SU-DHL-6 (cell line): ENCODE results near the gene RASA3.

Source experiments
- H2AFZ ChIP-seq: fragments of 200-600 bp; sonication (generic); 2 replicates; pipeline ENCODE4 v1.6.1; 2014; ENCODE audit warnings: low read depth, mild to moderate bottlenecking, moderate library complexity, mixed read lengths, antibody characterized with exemption, low read length; ENCODE audit not compliant: severe bottlenecking
- H3F3A ChIP-seq: fragments of 200-600 bp; shearing (Covaris generic); 2 replicates; pipeline ENCODE4 v1.6.0; 2016; ENCODE audit warnings: antibody characterized with exemption, mild to moderate bottlenecking; ENCODE audit not compliant: insufficient read depth
- H3K27ac ChIP-seq: fragments of 200-600 bp; sonication (generic); 2 replicates; pipeline ENCODE4 v1.5.1; 2016; ENCODE audit warnings: low read depth, mild to moderate bottlenecking, low read length, moderate library complexity, mixed read lengths
- H3K27me3 ChIP-seq: fragments of 200-600 bp; sonication (generic), shearing (Covaris generic); 2 replicates; pipeline ENCODE4 v1.6.0; 2014; ENCODE audit warnings: mild to moderate bottlenecking, low read length
- H3K36me3 ChIP-seq: fragments of 200-600 bp; sonication (generic); 2 replicates; pipeline ENCODE4 v1.6.1; 2014; ENCODE audit warnings: mild to moderate bottlenecking, low read length, mixed read lengths
- H3K4me2 ChIP-seq: fragments of 300-600, 200-600 bp; shearing (Covaris generic), sonication (generic); 2 replicates; pipeline ENCODE4 v1.6.0; 2014; ENCODE audit warnings: low read length, low read depth, mild to moderate bottlenecking; ENCODE audit not compliant: poor library complexity, severe bottlenecking
- H3K4me3 ChIP-seq: fragments of 200-600 bp; sonication (generic); 2 replicates; pipeline ENCODE4 v1.5.1; 2014; ENCODE audit warnings: antibody characterized with exemption, low read length, mild to moderate bottlenecking, mixed read lengths; ENCODE audit not compliant: insufficient read depth, poor library complexity, severe bottlenecking
- H3K79me2 ChIP-seq: fragments of 200-600 bp; sonication (generic); 2 replicates; pipeline ENCODE4 v1.6.1; 2014; ENCODE audit warnings: mild to moderate bottlenecking, low read length, moderate library complexity; ENCODE audit not compliant: insufficient read depth
- H3K9ac ChIP-seq: fragments of 200-600 bp; sonication (generic); 2 replicates; pipeline ENCODE4 v1.7.0; 2014; ENCODE audit warnings: mild to moderate bottlenecking, low read length
- H3K9me2 ChIP-seq: fragments of 200-600 bp; sonication (generic); replicated peaks from 2 replicates; pipeline ENCODE4 v1.6.1; 2014; ENCODE audit warnings: low read length; ENCODE audit not compliant: insufficient read depth
- H3K9me3 ChIP-seq: fragments of 200-600 bp; sonication (generic); 2 replicates; pipeline ENCODE4 v1.6.1; 2014; ENCODE audit warnings: low read length, mixed read lengths; ENCODE audit not compliant: insufficient read depth
- H4K20me1 ChIP-seq: fragments of 200-600 bp; sonication (generic); 2 replicates; pipeline ENCODE4 v1.6.1; 2014; ENCODE audit warnings: low read depth, mild to moderate bottlenecking, antibody characterized with exemption, low read length, moderate library complexity, mixed read lengths
- EZH2phosphoT487 ChIP-seq: fragments of 200-600 bp; sonication (generic), shearing (Covaris generic); conservative IDR thresholded peaks from 2 replicates; pipeline ENCODE4 v1.6.1; 2018; ENCODE audit warnings: mild to moderate bottlenecking, antibody characterized with exemption, low read length, moderate library complexity, mixed read lengths
- TF ChIP-seq, protein P1 (sequence below): fragments of 200-600 bp; sonication (generic); IDR thresholded peaks from one replicate; pipeline ENCODE4 v1.5.1; 2017; ENCODE audit warnings: antibody characterized with exemption, mild to moderate bottlenecking, low read length, moderate library complexity; ENCODE audit not compliant: insufficient read depth, poor library complexity, severe bottlenecking

Gene RASA3

DNA sequence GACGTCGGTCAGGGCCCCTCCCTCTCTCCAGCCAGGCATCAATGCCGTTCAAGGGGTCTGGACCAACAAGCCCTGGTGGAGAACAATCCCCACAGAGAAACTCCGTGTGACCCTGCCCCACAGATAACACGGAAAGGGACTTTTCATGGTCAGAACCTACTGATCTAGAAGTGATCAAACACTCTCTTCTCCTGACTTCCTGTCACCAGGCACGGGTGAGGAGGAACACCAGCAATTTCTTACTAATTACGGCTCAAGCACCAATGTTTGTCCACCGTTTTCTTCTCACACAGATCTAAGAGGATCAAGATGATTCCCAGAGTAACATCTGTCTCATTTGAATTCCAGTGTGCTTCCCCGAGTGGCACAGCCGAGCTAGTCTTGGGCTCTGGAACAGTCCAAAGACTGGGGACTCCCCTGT lies 11.8 kb downstream of the RASA3 start:
- H3K27ac ChIP-seq = no peak overlapping the region

GRCh38 chr13:114119196-114119595 lies 13.2 kb downstream of the RASA3 start:
- Histone ChIP-seq H4K20me1 (no peaks in the 10 kb centered on the region), H3K79me2 (no peaks in the 10 kb centered on the region), H3K4me3 (no peak overlapping the region)

More for the DNA sequence above, 11.8 kb downstream of the RASA3 start:
- H3K4me2 ChIP-seq = no peak overlapping the region
- H3K9me2 ChIP-seq = no peaks in the 10 kb centered on the region
- no peaks in the 10 kb centered on the region for H4K20me1 ChIP-seq
- no peak overlapping the region for H3K4me3 ChIP-seq
- TF ChIP-seq EZH2phosphoT487 = no peak
- TF ChIP-seq, protein P1, sequence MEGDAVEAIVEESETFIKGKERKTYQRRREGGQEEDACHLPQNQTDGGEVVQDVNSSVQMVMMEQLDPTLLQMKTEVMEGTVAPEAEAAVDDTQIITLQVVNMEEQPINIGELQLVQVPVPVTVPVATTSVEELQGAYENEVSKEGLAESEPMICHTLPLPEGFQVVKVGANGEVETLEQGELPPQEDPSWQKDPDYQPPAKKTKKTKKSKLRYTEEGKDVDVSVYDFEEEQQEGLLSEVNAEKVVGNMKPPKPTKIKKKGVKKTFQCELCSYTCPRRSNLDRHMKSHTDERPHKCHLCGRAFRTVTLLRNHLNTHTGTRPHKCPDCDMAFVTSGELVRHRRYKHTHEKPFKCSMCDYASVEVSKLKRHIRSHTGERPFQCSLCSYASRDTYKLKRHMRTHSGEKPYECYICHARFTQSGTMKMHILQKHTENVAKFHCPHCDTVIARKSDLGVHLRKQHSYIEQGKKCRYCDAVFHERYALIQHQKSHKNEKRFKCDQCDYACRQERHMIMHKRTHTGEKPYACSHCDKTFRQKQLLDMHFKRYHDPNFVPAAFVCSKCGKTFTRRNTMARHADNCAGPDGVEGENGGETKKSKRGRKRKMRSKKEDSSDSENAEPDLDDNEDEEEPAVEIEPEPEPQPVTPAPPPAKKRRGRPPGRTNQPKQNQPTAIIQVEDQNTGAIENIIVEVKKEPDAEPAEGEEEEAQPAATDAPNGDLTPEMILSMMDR = no peak
- H3K36me3 ChIP-seq = no peaks in the 10 kb centered on the region
- no peaks in the 10 kb centered on the region for H3K27me3 ChIP-seq
- no peak overlapping the region for H2AFZ ChIP-seq
- no peak overlapping the region for H3K9ac ChIP-seq
- H3K79me2 ChIP-seq = no peaks in the 10 kb centered on the region
- no peaks in the 10 kb centered on the region for H3F3A ChIP-seq
- H3K9me3 ChIP-seq = no peaks in the 10 kb centered on the region

DNA sequence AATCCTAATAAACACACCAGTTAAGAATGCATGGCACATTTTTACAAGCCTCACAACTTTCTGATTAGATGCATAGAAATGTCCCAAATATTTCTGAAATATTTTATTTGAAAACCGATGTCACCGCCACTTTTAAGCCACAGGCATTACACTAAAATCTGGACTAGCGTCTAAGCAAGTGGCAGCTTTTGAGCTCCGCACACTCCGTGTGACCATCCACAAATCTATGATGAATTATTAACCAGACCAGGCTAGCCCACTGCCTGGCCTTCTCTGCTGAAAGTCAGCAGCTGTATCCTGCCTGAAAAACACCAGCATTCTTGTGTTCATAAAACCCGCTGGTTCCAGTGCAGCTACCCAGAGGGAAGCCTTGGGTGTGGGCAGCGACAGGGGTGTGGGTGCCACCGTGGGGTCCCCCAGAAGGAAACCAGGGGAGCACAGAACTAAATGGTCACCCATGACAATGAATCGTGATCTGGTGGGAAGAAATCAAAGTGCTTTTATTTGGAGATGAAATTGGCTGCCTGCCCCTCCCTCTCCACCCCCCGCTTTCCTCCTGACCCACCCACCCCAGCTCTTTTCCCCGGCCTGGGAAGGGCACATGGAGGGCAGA lies 13.8 kb downstream of the RASA3 start:
- no peaks in the 10 kb centered on the region for H3K36me3 ChIP-seq
- H3K27me3 ChIP-seq = no peaks in the 10 kb centered on the region
- H3K9me2 ChIP-seq = no peaks in the 10 kb centered on the region
- no peak overlapping the region for H3K4me2 ChIP-seq
- H3K4me3 ChIP-seq = no peak overlapping the region
- no peaks in the 10 kb centered on the region for H3K79me2 ChIP-seq
- TF ChIP-seq, protein P1 = no peak
- no peak for TF ChIP-seq EZH2phosphoT487
- no peaks in the 10 kb centered on the region for H3K9me3 ChIP-seq
- no peak overlapping the region for H2AFZ ChIP-seq
- H3F3A ChIP-seq = no peaks in the 10 kb centered on the region
- H4K20me1 ChIP-seq = no peaks in the 10 kb centered on the region
- no peak overlapping the region for H3K27ac ChIP-seq
- no peak overlapping the region for H3K9ac ChIP-seq

More at GRCh38 chr13:114119196-114119595, 13.2 kb downstream of the RASA3 start:
- Histone ChIP-seq H3K9ac (no peak overlapping the region), H3K36me3 (no peaks in the 10 kb centered on the region), H3K27me3 (no peaks in the 10 kb centered on the region), H2AFZ (no peak overlapping the region), H3K27ac (no peak overlapping the region), H3K4me2 (no peak overlapping the region), H3F3A (no peaks in the 10 kb centered on the region), H3K9me3 (no peaks in the 10 kb centered on the region), H3K9me2 (no peaks in the 10 kb centered on the region)
- no peak for TF ChIP-seq EZH2phosphoT487
- TF ChIP-seq, protein P1 = no peak
